HUDEP-2 (cell line): ENCODE data around the gene FGF7.
"Not testable (repeated sequence)": the region's sequence is repeated elsewhere in the genome, so short reads cannot be mapped to it uniquely, and the experiment has no call there.

ENCODE experiments used
- DNase-seq, 76 experiments: peaks; one replicate each; lab custom pipeline; 2025; ENCODE audit not compliant: unreplicated experiment in 76 of 76; lab: John Stamatoyannopoulos, UW

The FGF7 gene

GRCh38 chr15:49438962-49439631 lies 16.1 kb downstream of the FGF7 start:
- peak in 7 of 76 experiments; percentile 0 to 17 (median 7) for DNase-seq

- DNase-seq = no peak
Measured at GRCh38 chr15:49439678-49440395, 16.8 kb downstream of the FGF7 start.

GRCh38 chr15:49441356-49441755 lies 18.3 kb downstream of the FGF7 start:
- no peak for DNase-seq

GRCh38 chr15:49441816-49442215 lies 18.8 kb downstream of the FGF7 start:
- DNase-seq = no peak

GRCh38 chr15:49452595-49452994 lies 29.6 kb downstream of the FGF7 start:
- DNase-seq = no peak

GRCh38 chr15:49456166-49456565 lies 33.1 kb downstream of the FGF7 start:
- no peak for DNase-seq

- DNase-seq = no peak
Measured at GRCh38 chr15:49458145-49458544, 35.1 kb downstream of the FGF7 start.

GRCh38 chr15:49460411-49460941 lies 37.4 kb downstream of the FGF7 start:
- no peak for DNase-seq

- DNase-seq = no peak
Measured at GRCh38 chr15:49462232-49462844, 39.3 kb downstream of the FGF7 start.

GRCh38 chr15:49464522-49464921 lies 41.5 kb downstream of the FGF7 start:
- no peak for DNase-seq

- DNase-seq = no peak
Measured at GRCh38 chr15:49466119-49466518, 43.1 kb downstream of the FGF7 start.

GRCh38 chr15:49467746-49468480 lies 44.9 kb downstream of the FGF7 start:
- no peak for DNase-seq

- no peak for DNase-seq
Measured at GRCh38 chr15:49468481-49468839, 45.4 kb downstream of the FGF7 start.

GRCh38 chr15:49471248-49471647 lies 48.2 kb downstream of the FGF7 start:
- DNase-seq = peak in 25 of 76 experiments; percentile 0 to 22 (median 5)

GRCh38 chr15:49471733-49472132 lies 48.7 kb downstream of the FGF7 start:
- peak in 1 of 76 experiments; percentile 28 for DNase-seq

- DNase-seq = no peak
Measured at GRCh38 chr15:49472338-49472737, 49.3 kb downstream of the FGF7 start.

- no peak for DNase-seq
Measured at GRCh38 chr15:49473031-49473430, 50.0 kb downstream of the FGF7 start.

GRCh38 chr15:49478021-49478420 lies 55.0 kb downstream of the FGF7 start:
- not testable (repeated sequence) for DNase-seq

GRCh38 chr15:49478982-49479381 lies 55.9 kb downstream of the FGF7 start:
- DNase-seq = not testable (repeated sequence)

- DNase-seq = not testable (repeated sequence)
Measured at GRCh38 chr15:49485401-49485800, 62.4 kb downstream of the FGF7 start.

- no peak for DNase-seq
Measured at GRCh38 chr15:49490966-49491365, 67.9 kb downstream of the FGF7 start.
